H9 (cell line): ENCODE data around the gene TOR4A. TPM values are rescaled to one million over a fixed set of nuclear protein-coding genes. Genes with fewer than 3 reads are reported as not detected.

Source experiments
- DNase-seq: peaks from one replicate; pipeline ENCODE4 v3.0.0-alpha.2; 2017
- H2AFZ ChIP-seq: one replicate; pipeline ENCODE4 v1.6.1; 2013; ENCODE audit warnings: mild to moderate bottlenecking, low read length, control low read depth, moderate library complexity
- H2AK5ac ChIP-seq: 2 replicates; pipeline ENCODE4 v1.6.1; 2013; ENCODE audit warnings: low read length, control low read depth, mixed read lengths; ENCODE audit not compliant: insufficient read length
- H2BK120ac ChIP-seq: one replicate; pipeline ENCODE4 v1.6.1; 2013; ENCODE audit warnings: low read depth, mild to moderate bottlenecking, low read length, control low read depth, inconsistent platforms; ENCODE audit not compliant: poor library complexity, severe bottlenecking
- H2BK12ac ChIP-seq: 2 replicates; pipeline ENCODE4 v1.6.1; 2013; ENCODE audit warnings: low read length, control low read depth, mixed read lengths, low read depth; ENCODE audit not compliant: insufficient read length
- H2BK15ac ChIP-seq: 2 replicates; pipeline ENCODE4 v1.6.1; 2013; ENCODE audit warnings: low read depth, low read length, control low read depth
- H2BK20ac ChIP-seq: one replicate; pipeline ENCODE4 v1.6.1; 2013; ENCODE audit warnings: low read depth, mild to moderate bottlenecking, low read length, control low read depth, inconsistent platforms; ENCODE audit not compliant: poor library complexity, severe bottlenecking
- H2BK5ac ChIP-seq: 2 replicates; pipeline ENCODE4 v1.6.1; 2013; ENCODE audit warnings: low read length, control low read depth, mixed read lengths; ENCODE audit not compliant: insufficient read length
- H3K14ac ChIP-seq: 2 replicates; pipeline ENCODE4 v1.6.1; 2013; ENCODE audit warnings: low read length, control low read depth; ENCODE audit not compliant: insufficient read depth
- H3K18ac ChIP-seq: 2 replicates; pipeline ENCODE4 v1.6.1; 2013; ENCODE audit warnings: low read depth, mild to moderate bottlenecking, mixed read lengths, low read length, control low read depth; ENCODE audit not compliant: insufficient read length
- H3K23ac ChIP-seq: 2 replicates; pipeline ENCODE4 v1.6.1; 2013; ENCODE audit warnings: low read length, control low read depth, mixed read lengths, low read depth; ENCODE audit not compliant: insufficient read length
- H3K23me2 ChIP-seq: 2 replicates; pipeline ENCODE4 v1.6.1; 2013; ENCODE audit warnings: low read depth, mild to moderate bottlenecking, mixed read lengths, low read length, control low read depth; ENCODE audit not compliant: insufficient read length, poor library complexity, severe bottlenecking
- H3K27ac ChIP-seq: 2 replicates; pipeline ENCODE4 v1.5.1; 2013; ENCODE audit warnings: low read length, control low read depth, mixed read lengths, low read depth; ENCODE audit not compliant: insufficient read length
- H3K27me3 ChIP-seq: 2 replicates; pipeline ENCODE4 v1.6.1; 2013; ENCODE audit warnings: low read length, control low read depth, inconsistent platforms; ENCODE audit not compliant: insufficient read depth
- H3K4ac ChIP-seq: 2 replicates; pipeline ENCODE4 v1.6.1; 2013; ENCODE audit warnings: low read depth, mild to moderate bottlenecking, control low read depth, inconsistent platforms, low read length, moderate library complexity
- H3K4me1 ChIP-seq: 2 replicates; pipeline ENCODE4 v1.6.1; 2013; ENCODE audit warnings: low read length, control low read depth, inconsistent platforms; ENCODE audit not compliant: insufficient read depth
- H3K4me2 ChIP-seq: 2 replicates; pipeline ENCODE4 v1.6.1; 2013; ENCODE audit warnings: low read length, control low read depth, mixed read lengths; ENCODE audit not compliant: insufficient read length, insufficient read depth
- H3K56ac ChIP-seq: 2 replicates; pipeline ENCODE4 v1.6.1; 2013; ENCODE audit warnings: low read depth, mild to moderate bottlenecking, mixed read lengths, low read length, control low read depth; ENCODE audit not compliant: insufficient read length
- H3K79me1 ChIP-seq: 2 replicates; pipeline ENCODE4 v1.6.1; 2013; ENCODE audit warnings: low read depth, mild to moderate bottlenecking, moderate library complexity, low read length, control low read depth, inconsistent platforms; ENCODE audit not compliant: insufficient read depth, poor library complexity, severe bottlenecking
- H3K79me2 ChIP-seq: 2 replicates; pipeline ENCODE4 v1.6.1; 2013; ENCODE audit warnings: low read length, control low read depth, inconsistent platforms; ENCODE audit not compliant: insufficient read depth
- H3K9ac ChIP-seq: 2 replicates; pipeline ENCODE4 v1.6.1; 2013; ENCODE audit warnings: low read length, control low read depth, mixed read lengths; ENCODE audit not compliant: insufficient read length; ENCODE audit errors: extremely low read depth
- H3K9me3 ChIP-seq: one replicate; pipeline ENCODE4 v1.6.1; 2013; ENCODE audit warnings: low read depth, low read length, inconsistent platforms; ENCODE audit not compliant: control insufficient read depth
- H3T11ph ChIP-seq: one replicate; pipeline ENCODE4 v1.6.1; 2013; ENCODE audit warnings: mild to moderate bottlenecking, low read length, control low read depth, inconsistent platforms
- H4K20me1 ChIP-seq: one replicate; pipeline ENCODE4 v1.6.1; 2013; ENCODE audit not compliant: control insufficient read depth, insufficient read length, insufficient read depth
- H4K5ac ChIP-seq: 2 replicates; pipeline ENCODE4 v1.6.1; 2013; ENCODE audit warnings: low read depth, mild to moderate bottlenecking, mixed read lengths, low read length, control low read depth; ENCODE audit not compliant: insufficient read length
- H4K8ac ChIP-seq: replicated peaks from 2 replicates; pipeline ENCODE4 v1.6.1; 2013; ENCODE audit warnings: low read length, control low read depth, mixed read lengths, low read depth; ENCODE audit not compliant: insufficient read length
- H4K91ac ChIP-seq: 2 replicates; pipeline ENCODE4 v1.6.1; 2013; ENCODE audit warnings: low read depth, mild to moderate bottlenecking, moderate library complexity, mixed read lengths, low read length, control low read depth; ENCODE audit not compliant: insufficient read length
- H3K27ac Mint-ChIP-seq, 3 experiments: 2 replicates in 2 of 3; 3 replicates in 1 of 3; pipeline ENCODE4 v1.8.0; 2020 to 2021; ENCODE audit warnings: mixed read lengths in 3 of 3, mild to moderate bottlenecking in 1 of 3, moderate library complexity in 1 of 3
- H3K27me3 Mint-ChIP-seq: 2 replicates; pipeline ENCODE4 v1.8.0; 2021; ENCODE audit warnings: low read depth, mild to moderate bottlenecking, moderate library complexity, mixed read lengths
- H3K36me3 Mint-ChIP-seq, 3 experiments: 2 replicates in 2 of 3; 3 replicates in 1 of 3; pipeline ENCODE4 v1.8.0; 2020 to 2021; ENCODE audit warnings: low read depth in 3 of 3, mixed read lengths in 3 of 3; ENCODE audit not compliant: insufficient read depth in 1 of 3
- H3K4me1 Mint-ChIP-seq, 2 experiments: 2 replicates each; pipeline ENCODE4 v1.8.0; 2020; ENCODE audit warnings: mixed read lengths in 2 of 2
- H3K4me3 Mint-ChIP-seq, 2 experiments: 2 replicates in 1 of 2; 3 replicates in 1 of 2; pipeline ENCODE4 v1.8.0; 2020 to 2021; ENCODE audit warnings: mild to moderate bottlenecking in 2 of 2, mixed read lengths in 2 of 2, moderate library complexity in 1 of 2
- H3K9me3 Mint-ChIP-seq, 2 experiments: 2 replicates in 1 of 2; 3 replicates in 1 of 2; pipeline ENCODE4 v1.8.0; 2020; ENCODE audit warnings: mild to moderate bottlenecking in 2 of 2, mixed read lengths in 2 of 2, moderate library complexity in 1 of 2
- CTCF ChIP-seq: fragments of 200-600 bp; sonication (generic); conservative IDR thresholded peaks from 3 replicates; pipeline ENCODE4 v1.8.0; 2021; ENCODE audit warnings: antibody characterized with exemption, mild to moderate bottlenecking
- WGBS: extraction: QIAGEN DNeasy Blood & Tissue Kit; methylation state at CpG from one replicate; pipeline ENCODE4 v1.1.7; 2013; ENCODE audit warnings: missing lambda C conversion rate, low lambda C conversion rate, mixed read lengths; ENCODE audit not compliant: insufficient read length; ENCODE audit errors: extremely low coverage; 5-methylcytosine and 5-hydroxymethylcytosine counted together
- total RNA-seq: library from RNA; stranded (reverse); gene quantifications from 2 replicates; pipeline ENCODE4 v1.2.1, GENCODE V29; 2021

The TOR4A gene
- total RNA-seq, 1 experiment from 2014 or later: 6.2 TPM

- Histone ChIP-seq H3K4me1 (peaks cover 1% of the 10 kb centered on the region; the same call in 1 of the 2 replicates), H3K23me2 (no peaks in the 10 kb centered on the region), H3K27ac (no peak overlapping the region), H3K27me3 (no peaks in the 10 kb centered on the region), H2AFZ (no peak overlapping the region), H3K79me1 (no peaks in the 10 kb centered on the region), H2BK120ac (no peak overlapping the region), H3K23ac (no peak overlapping the region), H3T11ph (no peak overlapping the region), H2BK12ac (no peak overlapping the region), H3K56ac (no peak overlapping the region), H4K5ac (no peak overlapping the region), H3K4me2 (no peak overlapping the region), H2BK5ac (no peak overlapping the region), H3K9me3 (no peaks in the 10 kb centered on the region), H3K4ac (no peak overlapping the region), H3K14ac (peak overlapping the region; percentile 57; the same call in 1 of the 2 replicates), H4K20me1 (no peaks in the 10 kb centered on the region), H3K9ac (no peak overlapping the region), H2BK15ac (no peak overlapping the region), H3K18ac (no peak overlapping the region), H4K91ac (no peak overlapping the region), H3K79me2 (no peaks in the 10 kb centered on the region), H2BK20ac (no peak overlapping the region), H4K8ac (no peak overlapping the region), H2AK5ac (no peak overlapping the region)
- DNase-seq: peak; percentile 26
- H3K27ac Mint-ChIP-seq: no peak overlapping the region
- TF ChIP-seq CTCF: no peak
- peaks cover 4 to 8% of the 10 kb centered on the region in 2 experiments; a peak in 3 of 5 replicates for H3K9me3 Mint-ChIP-seq
- peaks cover 3% of the 10 kb centered on the region for H3K27me3 Mint-ChIP-seq
- no peaks in the 10 kb centered on the region for H3K36me3 Mint-ChIP-seq
- H3K4me3 Mint-ChIP-seq: no peak overlapping the region
- H3K4me1 Mint-ChIP-seq: peaks cover 2 to 11% of the 10 kb centered on the region in 2 experiments; a peak in 1 of 4 replicates
- WGBS: no CpG with 5 or more reads among the region's 22 CpGs
Observed at GRCh38 chr9:137319739-137320551, 42.4 kb downstream of the TOR4A start.
